Measurements from ENCODE around the gene ZBED4.

The ZBED4 gene

DNA sequence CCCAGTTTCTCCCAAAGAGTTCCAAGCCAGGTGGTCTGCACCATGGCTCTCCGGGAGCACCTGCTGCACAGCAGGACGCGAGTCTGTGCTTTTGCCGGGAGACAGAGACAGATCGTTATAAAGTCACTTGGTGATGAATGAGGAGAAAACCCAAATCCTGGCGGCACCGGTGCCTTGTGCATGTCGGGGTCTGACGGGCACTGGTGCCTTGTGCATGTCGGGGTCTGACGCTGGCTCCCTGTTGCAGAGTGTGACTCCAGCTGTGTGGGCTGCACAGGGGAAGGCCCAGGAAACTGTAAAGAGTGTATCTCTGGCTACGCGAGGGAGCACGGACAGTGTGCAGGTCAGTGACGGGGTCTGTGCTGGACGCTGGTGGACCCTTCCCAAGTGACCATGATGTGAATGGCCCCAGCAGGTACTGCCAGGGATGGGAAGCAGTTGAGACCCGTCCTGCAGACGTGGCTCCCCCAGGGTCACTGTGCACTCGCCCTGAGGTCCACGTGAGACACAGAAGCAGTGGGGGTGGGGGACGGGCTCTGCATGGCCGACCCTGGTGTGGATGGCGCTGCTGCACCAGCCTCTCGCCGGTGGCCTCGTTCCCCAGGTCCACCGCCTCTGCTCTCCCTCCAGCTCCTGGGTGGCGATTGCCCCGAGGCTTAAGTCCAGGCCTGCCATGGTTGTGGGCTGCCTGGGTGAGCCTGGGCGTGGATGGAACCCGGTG is 70.6 kb downstream of the ZBED4 start:
- no peak for ATAC-seq

DNA sequence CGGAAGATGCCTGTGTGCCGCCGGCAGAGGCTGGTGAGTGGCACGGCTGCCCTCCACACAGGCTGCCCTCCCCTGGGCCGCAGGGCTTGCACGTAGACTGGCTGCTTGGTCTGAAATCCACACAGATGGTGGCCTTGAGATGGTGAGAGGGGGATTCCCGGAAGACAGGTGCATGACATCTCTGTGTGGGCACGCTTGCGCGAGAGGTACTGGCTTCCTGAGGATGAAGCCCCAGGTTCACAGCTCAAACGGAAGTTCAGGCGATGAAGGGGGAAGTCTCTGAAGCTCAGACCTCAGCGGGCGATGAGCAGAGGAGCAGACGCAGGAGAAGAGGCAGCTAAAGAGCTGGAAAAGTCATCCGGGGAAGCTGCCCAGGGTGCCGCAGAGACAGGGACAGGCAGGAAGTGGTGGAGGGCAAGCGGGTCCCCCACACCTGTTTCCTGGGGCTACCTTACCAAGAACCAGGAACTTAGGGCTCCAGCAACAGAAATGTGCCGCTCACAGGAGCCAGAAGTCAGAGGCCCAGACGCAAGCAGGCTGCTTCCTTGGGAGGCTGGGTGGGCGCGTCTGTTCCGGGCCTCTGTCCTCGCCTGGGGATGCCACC is 72.0 kb downstream of the ZBED4 start:
- ATAC-seq: peak; percentile 74 to 77

DNA sequence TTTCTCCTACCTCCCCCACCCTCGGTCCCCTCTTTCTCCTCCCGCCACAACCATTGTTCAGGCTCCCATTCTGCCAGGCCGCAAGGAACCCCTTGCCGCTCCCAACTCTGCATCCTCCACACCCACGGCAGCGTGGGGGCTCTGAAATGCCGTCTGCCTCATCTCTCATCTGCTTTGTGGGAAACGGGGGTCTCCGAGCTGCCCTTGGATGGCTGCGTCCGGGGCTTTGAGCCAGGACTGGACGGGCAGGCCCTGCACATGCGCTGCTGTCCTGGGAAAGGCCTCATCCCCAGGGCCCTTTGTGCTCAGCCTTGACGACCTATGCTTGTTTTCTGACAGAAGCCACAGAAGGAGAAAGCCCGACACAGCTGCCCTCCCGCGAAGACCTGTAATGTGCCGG is 73.3 kb downstream of the ZBED4 start:
- ATAC-seq: no peak

DNA sequence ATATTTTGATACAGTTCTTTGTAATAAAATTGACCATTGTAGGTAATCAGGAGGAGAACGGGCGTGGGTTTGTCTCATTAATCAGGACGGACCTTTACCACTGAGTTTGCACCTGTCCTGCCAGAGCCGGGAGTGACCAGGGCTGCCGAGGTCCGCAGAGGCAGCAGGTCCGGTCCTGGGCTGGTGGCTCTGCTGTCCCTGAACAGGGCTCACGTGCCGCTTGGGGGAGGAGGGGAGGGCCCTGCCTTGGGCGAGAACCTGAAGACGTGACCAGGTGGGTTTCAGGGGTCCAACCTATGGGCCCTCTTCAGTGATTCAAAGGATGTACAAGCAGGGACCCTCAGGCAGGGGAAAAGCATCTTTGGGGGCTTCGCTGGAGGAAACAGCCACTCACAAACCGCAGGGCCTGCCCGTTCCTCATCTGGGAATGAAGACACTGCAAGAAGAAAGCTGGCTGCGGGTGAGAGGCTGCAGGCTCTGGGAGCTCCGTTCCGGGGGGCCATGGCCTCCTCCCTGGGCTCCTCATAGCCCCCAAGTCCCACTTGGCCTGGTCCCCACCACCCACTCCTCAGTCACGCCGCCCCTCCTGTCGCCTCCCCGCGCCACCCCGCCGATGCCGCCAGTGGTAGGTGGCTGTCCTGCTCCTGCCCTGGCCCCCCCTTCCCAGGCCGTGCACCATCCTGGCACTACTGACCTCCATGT is 74.0 kb downstream of the ZBED4 start:
- ATAC-seq: no peak

DNA sequence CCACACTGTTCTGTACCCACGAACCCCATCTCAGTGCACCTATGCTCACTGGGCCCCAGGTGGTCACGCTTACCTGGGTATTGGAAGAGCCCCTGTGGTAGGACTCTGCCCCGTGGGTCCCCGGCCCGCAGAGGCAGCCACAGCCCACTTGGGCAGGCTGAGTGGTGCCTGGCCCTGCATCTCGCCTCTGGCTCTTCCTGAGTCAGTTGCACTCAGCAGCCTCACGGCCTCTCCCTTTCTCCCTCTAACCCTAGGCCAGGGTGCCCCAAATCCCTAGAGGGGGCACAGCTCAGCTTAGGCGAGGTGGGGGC is 74.5 kb downstream of the ZBED4 start:
- ATAC-seq: no peak

DNA sequence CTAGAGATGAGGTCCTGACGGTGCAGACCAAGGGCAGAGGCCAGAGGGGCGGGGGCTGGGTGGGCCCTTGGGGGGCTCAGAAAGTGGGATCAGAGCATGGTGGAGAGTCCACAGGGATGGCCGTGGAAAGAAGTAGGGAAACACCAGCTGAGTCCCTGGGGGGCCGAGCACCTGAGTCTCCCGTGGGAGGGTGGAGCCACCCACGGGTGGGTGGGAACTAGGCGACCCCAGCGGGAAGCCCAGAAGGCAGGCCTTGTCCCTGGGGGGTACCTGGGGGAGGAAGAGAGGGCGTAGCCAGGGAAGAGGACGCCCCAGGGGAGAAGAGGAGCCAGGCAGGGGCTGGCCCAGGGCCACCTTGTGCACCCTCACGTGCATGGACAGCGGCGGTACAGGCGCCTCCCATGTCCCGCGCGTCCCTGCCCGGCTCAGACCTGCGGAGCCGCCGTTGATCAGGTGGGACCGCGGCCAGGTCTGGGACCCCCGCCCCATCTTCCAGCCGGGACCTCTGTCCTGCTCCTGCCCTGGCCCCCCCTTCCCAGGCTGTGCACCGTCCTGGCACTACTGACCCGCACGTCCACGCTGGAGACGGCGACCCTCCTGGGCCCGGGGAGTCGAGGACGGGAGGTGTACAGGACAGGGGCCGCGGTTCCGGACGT is 75.0 kb downstream of the ZBED4 start:
- ATAC-seq: no peak

DNA sequence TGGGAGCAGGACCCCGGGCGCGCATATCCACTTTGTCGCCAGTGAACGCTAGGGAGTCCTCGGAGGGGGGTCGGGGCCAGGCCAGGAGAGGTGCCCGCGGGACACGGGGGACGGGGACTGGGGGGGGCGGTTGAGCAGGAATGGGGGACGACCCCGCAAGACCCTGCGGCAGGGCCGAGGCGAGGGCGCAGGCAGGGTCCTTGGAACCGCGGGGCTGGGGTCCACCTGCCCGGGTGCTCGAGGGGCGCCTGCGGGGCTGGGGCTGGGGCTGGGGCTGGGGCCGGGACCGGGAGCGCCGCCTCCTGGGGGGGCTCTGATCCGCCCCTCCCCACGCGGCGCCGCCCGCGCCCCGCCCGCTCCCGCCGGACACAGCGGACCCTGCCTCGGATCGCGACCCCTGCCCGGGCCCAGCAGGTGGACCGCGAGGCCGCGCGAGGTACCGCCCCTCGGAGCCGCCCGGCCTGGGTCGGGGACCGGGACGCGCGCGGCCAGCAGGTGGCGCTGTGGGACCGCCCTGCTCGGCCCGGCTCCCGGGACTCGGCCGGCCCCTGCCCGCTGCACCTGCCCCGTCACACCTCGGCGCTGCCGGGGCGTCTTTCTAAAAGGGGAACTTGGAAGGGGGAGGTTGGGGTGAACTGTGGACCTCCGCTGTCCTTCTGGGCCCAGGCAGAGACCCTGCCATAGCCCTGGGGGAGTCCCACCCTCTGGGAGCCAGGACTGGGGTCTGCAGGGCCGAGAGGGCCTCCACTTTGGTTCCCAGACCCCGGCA is 75.8 kb downstream of the ZBED4 start:
- ATAC-seq: peak; percentile 76 to 78

DNA sequence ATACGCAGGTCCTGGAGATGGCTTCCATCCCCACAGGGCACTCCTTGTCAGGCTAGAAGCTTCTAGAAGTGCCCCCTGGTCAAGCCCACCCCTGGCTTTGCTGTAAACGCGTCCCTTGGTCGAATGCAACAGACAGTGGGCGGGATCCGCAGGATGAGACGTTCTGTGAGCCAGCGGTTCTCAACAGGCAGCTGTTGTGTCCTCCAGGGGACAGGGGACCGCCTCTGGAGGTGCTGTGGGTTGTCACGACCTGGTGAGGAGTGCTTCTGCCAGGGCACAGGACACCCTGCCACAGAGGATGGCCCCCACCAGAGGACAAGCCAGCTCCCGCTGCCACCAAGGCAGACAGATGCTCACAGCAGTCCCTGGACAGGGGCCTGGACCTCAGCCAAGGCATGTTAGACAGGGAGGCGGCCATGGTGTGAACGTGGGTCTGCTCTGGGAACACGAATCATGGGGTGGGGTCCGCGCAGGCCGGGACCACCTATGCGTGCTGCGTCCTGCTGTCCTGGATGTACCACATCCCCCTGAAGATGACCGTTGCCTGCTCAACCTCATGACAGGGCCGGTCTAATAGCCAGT is 76.4 kb downstream of the ZBED4 start:
- ATAC-seq: no peak

DNA sequence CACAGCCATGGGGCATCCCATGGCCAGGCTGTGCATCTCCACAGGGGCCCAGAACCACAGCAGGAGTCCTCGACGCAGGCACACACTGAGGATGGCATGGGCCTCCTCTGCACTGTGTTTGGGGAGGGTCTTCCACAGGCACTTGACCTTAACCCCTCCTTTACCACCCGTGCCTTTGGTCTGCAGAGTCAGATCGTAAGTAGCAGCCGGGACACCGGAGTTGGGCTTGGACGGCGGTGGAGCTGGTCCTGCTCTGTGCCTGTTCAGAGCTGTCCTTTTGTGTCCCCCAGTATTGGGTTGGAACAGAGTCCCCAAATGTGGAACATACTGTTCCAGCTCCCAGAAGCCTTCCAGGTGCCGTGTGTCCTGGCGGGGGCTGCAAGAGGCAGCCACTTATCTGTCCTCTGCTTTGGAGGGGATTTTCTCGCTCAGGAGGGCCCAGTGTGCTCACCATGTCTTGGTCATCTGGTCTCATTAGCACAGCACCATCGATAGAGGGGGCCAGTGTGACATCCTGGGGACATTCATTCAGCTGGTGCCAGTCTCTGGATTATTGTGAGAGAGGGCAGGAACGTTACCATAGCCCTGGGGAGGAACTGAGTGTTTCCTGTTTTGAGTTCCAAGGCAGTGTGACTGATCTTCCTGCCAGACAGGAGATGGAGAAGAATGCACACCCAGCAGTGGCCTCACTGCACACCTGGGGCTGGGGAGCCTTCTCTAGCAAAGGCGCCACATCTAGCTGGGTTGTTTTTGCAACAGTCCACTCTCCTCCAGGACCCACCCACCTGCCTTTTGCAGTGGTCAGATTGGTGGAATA is 77.2 kb downstream of the ZBED4 start:
- peak; percentile 18 to 25 for ATAC-seq

DNA sequence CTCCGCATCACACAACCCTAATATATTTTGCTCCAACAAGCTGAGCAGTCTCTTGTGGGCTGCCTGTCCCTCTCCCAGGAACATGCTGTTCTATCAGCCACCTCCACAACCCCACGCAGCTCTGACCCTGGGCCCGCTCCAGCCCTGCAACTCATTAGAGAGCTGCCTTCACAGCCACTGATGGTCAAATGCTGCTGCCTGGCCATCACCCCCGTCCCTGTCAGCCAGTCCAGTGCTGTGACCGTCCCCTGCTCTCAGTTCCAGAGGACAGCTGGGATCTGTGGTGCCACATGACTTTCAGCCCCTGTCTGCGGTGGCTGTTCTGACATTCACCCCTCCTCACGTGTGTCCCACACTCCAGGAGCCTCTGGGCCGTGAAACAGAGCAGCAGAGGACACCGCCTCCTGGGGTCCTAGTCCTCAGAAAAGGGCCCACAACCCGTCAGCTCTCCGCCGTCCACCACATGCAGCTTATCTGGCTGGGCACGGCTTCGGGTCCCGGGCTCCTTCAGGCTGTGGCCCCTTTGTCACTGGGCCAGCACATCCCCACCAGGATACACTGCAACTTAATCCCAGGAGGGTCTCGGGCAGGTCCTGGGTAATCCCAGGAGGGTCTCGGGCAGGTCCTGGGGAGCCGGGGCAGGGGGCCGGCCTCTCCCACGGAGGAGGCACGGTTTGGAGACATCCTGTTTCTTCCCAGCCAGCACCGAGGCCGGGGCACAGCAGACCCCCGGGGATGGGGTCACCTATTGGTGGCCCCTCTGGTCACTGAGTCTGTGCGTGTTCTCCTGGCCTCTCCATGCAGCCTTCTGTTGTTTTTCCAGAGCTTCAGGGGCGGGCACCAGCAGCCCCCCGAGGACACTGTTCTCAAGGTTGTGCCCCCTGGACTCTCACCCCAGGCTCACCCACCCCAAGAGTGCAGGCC is 79.9 kb downstream of the ZBED4 start:
- ATAC-seq: no peak

DNA sequence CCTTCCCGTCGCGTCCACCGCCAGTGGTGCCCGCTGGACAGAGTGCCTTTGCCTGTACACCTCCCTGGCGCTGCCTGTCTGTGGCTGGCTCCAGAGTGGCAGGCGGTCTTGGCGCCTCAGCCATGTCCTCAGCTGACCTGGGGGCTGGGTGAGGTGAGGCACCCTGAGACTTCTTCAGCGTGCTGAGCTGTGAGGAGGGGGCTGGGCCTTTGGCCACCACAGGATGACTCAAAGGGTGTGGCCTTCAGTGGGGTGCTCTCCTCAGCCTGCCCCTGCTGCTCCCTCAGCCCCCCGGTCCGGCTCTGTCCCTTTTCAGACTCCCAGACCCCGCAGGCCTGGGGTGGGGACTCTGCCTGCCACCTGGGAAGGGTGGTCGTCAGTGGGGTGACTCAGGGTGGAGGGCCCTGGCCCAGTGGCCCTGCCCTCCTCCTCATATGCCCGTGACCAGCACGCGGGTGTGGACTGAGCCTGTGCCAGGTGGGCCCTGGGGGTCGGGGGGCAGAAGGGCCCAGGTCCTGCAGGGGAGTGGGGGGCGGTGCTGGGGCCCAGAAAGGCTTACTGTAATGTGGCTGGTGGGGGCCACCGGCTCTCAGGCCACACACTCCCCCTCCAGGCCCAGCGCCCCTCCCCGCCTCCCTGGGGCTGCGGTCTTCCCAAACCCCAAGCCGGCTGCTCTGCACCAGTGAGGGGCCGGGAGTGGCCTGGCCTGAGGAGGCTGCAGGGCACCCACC is 80.7 kb downstream of the ZBED4 start:
- no peak for ATAC-seq

DNA sequence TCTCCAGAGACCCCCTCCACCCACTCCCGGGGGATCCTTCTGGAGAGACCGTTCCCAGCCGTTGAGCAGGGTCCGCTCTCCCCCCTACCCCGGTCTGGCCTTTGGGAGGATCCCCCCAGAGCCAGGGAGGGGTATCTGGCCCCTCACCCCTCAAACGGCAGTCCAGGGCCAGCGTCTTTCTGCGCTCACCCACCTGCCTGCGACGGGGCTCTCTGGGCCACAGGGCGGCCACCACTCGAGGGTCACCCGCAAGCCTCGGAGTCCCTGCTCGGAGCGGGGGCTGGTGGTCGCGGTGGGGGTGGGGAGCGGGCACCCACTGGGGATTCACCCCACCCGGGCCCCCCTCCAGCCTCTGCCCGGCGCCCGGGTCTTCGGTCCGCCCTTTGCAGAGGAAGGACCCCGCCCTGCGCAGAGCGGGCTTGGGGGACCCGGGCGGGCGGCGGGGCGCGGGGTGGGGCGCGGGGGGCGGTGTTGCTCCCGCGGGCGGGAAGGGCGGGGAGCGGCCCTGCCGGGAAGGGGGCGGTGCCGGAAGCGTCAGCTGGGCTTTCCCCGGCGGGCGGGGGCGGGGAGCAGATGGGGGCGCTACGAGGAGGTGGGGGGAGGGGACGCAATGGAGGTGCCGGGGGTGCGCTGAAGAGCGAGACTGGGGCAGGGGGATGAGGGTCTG is 81.4 kb downstream of the ZBED4 start:
- ATAC-seq: peak in 1 of 2 donors; percentile 5

DNA sequence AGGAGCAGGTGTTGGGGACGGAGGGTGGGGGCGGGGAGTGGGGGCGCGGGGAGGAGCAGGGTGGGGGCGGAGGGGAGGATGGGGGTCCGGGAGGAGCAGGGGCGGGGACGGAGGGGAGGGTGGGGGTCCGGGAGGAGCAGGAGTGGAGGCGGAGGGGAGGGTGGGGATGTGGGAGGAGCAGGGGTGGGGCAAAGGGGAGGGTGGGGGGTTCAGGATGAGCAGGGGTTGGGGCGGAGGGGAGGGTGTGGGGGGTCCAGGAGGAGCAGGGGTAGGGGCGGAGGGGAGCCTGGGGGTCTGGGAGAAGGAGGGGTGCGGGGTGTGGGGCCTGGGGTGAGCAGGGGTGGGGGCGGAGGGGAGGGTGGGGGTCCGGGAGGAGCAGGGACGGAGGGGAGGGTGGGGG is 81.9 kb downstream of the ZBED4 start:
- ATAC-seq: no peak

DNA sequence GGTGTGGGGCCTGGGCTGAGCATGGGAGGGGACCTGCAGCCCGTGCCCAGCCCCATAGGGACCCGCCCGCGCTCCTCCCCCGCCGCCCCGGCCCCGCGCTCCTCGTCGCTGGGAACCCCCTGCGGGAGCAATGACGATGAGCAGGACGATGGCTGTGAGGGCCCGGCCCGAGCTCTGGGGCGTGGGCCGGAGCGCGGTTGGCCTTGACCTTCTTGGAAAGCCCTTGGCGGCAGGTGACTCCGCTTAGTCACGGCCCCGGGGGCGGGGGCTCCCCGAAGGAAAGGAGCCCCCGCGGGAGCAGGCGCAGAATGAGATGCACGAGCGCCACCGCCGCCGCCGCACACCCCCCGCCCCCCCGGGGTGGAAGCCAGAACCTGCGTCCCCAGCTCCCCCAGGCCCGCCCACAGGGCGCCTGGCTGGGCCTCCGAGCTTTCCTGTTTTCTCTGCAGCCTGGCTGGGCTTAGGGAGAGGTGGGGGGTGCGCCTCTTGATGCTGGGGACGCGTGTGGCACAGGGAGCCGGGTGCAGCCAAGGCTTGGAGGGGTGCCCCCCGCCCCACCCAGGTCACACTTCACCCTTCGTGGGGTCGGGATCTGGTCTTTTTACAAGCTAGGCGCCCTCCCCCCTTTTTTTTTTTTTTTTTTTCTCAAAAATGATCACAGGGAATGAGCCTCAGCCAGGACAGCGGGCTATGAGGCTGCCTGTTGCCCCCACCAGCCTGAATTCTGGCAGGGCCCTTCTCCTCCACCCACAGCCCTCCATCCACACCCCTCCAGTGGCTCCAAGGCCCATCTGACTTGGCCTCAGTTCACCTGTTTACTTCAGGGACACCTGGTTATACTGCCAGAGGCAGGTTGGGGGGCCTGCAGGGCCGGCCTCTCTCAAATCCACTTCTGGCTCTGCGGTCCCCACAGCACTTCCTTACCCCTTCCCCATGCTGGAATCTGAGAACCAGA is 82.7 kb downstream of the ZBED4 start:
- peak; percentile 86 to 88 for ATAC-seq

DNA sequence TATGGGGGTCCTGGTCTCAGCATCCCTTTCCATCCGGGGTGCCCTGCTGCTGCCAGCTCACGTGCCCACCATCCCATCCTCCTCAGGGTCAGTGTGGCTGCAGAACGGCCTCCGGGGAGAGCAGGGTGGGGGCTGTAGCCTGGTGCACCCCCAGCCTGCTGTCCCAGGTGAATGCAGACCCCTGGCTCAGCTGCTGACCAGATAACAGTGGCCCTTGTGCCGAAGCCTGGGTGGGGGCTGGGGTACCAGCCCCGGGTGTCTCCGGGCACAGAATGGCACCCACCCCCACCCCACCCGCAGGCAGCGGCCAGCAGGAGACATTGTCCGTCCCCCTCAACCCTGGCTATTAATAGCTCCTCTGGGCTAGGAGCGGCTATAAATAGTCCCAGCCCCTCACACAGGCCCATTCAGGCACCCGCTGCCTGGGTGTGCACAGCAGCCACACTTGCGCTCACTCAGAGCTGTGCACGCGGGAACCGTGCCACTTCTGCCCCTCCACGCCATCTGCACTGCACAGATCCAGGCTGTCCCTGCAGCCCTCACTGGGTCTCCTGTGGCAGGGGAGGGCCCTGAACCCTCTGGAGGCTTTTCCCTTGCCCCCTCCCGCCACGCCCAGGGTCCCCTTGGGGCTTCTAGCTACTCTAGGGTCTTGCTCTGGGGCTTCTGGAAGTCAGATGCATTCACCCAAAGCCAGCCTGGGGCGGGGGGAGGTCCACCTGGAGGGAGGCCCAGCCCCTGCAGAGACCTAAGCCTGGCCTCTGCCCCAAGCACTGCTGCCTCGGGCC is 83.5 kb downstream of the ZBED4 start:
- ATAC-seq: no peak

DNA sequence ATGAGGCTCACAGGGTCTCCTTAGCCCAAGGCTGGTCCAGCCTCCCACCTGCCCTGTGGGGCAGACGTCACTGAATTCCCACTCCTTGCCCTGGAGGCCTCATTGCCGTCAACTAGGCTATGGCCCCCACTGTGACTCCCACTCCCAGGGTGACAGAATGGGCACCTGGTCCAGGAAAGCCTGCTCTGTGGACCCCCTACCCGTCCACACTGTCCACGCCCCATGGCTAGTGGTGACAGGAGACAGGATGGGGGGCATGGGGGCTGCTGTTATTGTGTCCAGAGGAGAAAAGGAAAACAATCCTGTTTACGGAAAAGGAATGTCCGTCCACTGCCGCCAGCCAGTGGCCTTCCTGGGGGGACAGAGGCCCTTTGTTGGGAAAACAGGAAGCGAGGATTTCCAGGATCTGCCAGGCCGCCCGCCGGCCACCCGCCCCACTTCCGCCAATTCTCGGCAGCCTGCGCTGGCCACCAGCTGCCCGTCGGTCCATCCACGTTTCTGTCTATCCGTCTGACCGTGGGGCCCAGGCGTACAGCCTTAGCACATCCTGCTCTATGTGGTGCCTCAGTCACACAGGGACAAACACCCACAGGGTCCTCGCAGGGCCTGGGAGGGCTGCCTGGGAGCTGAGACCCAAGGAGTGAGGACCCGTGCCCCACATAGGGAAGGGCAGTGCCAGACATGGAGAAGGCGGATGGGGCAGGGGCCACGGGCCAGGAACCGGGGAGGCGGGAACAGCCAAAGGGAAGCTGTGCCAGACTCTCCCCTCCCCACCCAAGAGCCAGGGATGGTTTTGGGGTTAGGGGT is 84.3 kb downstream of the ZBED4 start:
- no peak for ATAC-seq
